ENCODE data around the gene TBX10.
"Not testable (repeated sequence)": the region's sequence is repeated elsewhere in the genome, so short reads cannot be mapped to it uniquely, and the experiment has no call there.

The TBX10 gene

DNA sequence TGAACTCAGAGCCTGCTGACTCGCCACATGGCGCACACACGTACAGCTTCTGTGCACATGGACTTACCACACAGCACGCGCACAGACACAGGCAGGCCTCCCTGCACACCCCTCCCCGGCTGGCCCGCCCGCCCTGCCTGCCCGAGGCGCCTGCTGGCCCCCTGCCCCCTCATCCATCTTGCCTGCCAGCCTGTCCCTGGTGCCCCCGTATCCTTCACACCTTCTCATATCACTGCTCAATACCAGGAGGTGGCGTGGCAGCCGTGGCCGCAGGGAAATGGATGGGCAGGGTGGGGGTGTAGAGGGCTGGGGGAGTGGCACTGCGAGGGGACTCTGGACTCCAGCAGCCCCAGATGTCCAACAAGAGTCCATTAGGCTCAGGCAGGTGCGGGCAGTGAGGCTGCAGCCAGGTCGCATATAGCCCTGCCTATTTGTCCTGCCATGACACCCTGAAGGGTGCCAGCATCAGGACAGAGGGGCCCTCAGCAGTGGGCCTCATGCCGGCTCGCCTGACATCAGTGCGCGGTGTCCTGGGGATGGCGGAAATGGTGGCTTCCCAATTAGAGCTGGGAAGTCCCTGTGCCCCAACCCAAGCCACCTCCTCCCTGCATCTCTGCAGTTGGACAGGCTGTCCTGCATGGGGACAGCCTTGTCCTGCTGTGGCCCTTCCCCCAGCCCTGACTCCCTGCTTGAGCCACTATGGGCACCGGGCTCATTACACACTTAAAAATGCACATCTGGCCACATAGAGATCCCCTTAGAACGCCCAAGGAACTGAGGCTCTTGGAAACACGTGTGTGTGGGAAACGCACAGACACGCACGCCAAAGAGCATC is 2.0 kb upstream of the TBX10 start:
- TF ChIP-seq, protein P1, sequence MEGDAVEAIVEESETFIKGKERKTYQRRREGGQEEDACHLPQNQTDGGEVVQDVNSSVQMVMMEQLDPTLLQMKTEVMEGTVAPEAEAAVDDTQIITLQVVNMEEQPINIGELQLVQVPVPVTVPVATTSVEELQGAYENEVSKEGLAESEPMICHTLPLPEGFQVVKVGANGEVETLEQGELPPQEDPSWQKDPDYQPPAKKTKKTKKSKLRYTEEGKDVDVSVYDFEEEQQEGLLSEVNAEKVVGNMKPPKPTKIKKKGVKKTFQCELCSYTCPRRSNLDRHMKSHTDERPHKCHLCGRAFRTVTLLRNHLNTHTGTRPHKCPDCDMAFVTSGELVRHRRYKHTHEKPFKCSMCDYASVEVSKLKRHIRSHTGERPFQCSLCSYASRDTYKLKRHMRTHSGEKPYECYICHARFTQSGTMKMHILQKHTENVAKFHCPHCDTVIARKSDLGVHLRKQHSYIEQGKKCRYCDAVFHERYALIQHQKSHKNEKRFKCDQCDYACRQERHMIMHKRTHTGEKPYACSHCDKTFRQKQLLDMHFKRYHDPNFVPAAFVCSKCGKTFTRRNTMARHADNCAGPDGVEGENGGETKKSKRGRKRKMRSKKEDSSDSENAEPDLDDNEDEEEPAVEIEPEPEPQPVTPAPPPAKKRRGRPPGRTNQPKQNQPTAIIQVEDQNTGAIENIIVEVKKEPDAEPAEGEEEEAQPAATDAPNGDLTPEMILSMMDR (IDR thresholded peaks at IDR 0.05; ENCODE audit: extremely low read depth, missing control alignments), result no peak
- no peak for DNase-seq (ENCODE audit: low spot score)

DNA sequence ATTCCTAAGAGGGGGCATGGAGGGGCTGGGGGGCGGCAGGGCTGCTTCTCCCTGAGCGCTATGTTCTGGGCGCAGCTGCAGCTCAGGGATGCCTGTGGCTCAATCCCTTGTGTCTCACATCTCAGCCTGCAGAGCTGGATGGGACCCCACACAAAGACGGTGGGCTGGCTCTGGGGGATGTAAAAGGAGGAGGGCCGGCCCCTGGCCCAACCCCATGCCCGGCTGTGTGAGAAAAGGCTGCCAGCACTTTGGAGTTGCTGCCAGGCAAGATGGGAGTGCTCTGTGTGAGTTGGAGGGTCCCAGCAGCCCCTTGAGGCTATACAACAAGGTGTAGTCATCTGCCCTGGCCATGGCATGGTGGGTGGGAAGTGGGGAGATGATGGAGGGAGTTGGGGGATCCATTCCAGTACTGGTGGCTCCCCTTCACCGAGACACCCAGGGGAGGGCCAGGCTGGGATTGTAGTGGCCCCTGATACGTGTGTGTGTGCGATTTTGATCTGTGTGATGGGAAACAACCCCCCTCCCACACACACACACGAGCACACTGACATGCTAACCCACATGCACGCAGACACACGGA is 1.3 kb upstream of the TBX10 start:
- TF ChIP-seq, protein P1 (IDR thresholded peaks at IDR 0.05; ENCODE audit: extremely low read depth, missing control alignments), result no peak
- no peak for DNase-seq (ENCODE audit: low spot score)

DNA sequence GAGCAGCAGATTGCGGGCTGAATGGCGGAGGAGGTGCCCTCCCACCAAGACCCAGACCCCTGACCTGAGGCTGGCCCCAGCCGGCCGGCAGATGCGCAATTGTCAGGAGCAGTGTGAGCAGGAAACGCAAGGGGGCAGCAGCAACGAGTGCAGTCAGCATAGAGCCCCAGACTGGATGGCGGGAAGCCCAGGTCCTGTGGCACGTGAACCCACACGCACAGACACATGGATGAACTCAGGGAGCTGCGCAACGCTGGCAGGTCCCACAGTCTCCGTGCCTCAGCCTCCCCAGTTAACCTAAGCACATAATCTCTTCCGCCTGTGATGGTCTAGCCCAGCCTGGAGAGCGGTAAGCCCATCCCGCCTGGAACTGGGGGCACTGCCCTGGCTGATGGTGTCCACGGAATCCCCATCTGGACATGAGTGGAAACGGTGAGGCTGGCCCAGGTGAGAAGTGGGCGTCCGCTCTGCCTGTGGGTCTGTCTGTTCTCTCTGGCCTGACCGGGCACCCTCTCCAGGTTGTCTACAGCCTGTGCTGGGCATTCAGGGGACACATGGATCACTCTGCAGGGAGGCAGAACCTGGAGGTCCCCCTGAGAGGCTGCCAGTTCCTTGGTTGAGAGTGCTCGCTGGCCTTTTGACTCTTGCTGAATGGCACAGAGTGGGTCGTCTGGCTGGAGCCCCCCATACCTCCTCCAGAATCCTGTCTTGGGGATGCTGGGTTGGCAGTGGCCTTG is 626 bp upstream of the TBX10 start:
- peak; percentile 81 for DNase-seq (ENCODE audit: low spot score)
- TF ChIP-seq, protein P1 (IDR thresholded peaks at IDR 0.05; ENCODE audit: extremely low read depth, missing control alignments), result peak; percentile 76

DNA sequence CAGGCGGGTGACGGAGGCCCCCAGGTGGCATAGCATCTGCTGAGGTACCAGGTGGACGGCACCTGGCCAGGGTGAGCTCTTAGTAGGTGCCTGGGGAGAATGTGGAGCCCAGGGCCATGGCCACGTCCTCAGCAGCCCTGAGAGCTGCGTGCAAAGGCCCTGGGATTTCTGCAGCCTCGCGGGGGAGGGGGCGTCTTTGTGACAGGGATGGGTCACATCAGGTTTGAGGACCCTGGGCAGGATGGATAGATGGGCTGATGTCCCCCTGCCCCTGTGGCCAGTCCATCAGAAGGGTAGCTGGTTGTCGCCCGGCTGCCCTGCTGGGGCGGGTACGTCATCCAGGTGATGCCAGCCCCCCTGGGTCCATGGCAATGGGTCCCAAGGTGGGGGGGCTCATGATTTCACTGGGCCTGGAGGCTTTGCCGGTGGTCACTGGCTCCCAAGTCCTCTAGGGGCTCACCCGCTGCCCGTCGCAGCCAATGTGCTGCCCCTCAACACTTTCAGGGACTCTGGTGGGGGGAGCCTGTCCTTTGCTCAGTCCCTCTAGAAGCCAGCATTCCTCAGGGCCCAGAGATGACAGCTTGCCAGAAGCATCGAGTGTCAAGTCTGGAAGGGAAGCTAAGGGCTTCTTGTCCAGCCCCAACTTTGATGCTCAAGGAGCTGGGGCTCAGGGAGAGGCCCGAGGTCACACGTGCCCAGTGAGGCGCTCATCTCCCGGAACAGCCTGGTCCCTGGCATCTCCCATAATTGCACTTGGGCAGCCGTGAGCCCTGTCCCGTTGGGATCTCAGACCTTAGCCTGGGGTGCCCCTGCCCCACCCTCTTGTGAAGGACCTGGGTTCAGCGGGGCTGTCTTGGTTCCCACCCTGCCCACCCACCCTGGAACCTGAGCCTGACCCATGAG is 777 bp downstream of the TBX10 start:
- DNase-seq (ENCODE audit: low spot score), result no peak
- TF ChIP-seq, protein P1 (IDR thresholded peaks at IDR 0.05; ENCODE audit: extremely low read depth, missing control alignments), result no peak

DNA sequence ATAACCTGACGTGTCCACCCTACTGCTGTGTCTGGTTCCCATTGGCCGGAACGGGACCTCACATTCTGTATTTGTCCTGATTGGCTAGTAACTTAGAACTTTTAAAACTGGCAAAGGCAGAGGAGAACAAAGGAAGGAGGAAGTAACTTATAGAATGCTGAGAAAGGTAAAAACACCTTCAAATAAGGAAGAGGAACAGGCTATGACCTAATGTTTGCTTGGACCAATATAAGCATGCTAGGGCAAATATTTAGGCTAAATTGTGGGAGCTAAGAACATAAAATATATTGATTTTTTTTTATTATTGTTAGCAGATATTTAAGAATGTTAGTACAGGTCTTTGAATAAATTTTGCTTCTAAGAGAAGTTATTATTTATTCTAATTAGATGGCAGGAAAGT is 2.1 kb downstream of the TBX10 start:
- not testable (repeated sequence) for DNase-seq (ENCODE audit: low spot score)

DNA sequence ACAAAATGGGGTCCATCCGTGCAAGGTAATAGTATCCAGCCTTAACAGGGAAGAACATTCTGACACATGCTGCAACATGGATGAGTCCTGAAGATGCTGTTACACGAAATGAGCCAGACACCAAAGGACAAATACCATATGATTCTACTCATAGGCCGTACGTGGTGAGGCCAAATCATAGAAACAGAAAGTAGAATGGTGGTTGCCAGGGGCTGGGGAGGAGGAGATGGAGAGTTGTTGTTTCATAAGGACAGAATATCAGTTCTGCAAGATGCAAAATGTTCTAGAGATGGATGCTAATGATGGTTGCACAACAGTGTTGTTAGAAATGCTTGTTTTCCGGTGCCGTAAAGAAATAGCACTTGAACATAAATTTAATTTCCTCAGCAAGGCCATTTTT is 2.6 kb downstream of the TBX10 start:
- DNase-seq (ENCODE audit: low spot score), result no peak
- TF ChIP-seq, protein P1 (IDR thresholded peaks at IDR 0.05; ENCODE audit: extremely low read depth, missing control alignments), result no peak

DNA sequence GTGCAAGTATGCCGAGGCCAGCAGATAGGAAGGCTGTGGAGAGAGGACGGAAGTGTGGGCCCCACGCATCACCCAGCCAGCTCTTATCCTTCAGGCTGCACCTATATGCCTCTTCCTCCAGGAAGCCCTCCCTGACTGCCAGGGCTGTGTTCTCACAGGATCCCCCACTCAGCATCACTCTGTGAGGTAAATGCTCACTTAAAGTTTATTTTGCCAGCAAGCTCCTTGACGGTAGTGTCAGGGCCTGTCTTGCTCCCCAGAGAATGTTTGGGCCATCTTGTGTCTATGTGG is 4.4 kb downstream of the TBX10 start:
- TF ChIP-seq, protein P1 (IDR thresholded peaks at IDR 0.05; ENCODE audit: extremely low read depth, missing control alignments), result no peak
- DNase-seq (ENCODE audit: low spot score), result no peak

Data from GM20000 (cell line).